HG02943 (cell line): ENCODE results near the gene ABCB11.
"Not testable (repeated sequence)": the region's sequence is repeated elsewhere in the genome, so short reads cannot be mapped to it uniquely, and the experiment has no call there.

Experiments
- ATAC-seq: cut with Tn5 transposase; IDR thresholded peaks from one replicate; pipeline ENCODE4 v1.9.1; 2021; ENCODE audit warnings: mild to moderate bottlenecking, low read depth, moderate library complexity; ENCODE audit not compliant: unreplicated experiment

ABCB11 gene

GRCh38 chr2:169031202-169031601, at the start of gene ABCB11:
ABCB11 (minus strand) TSS chr2:169031324; CDS start chr2:169018125, 13,199 bp downstream.
- no peak for ATAC-seq

GRCh38 chr2:169080250-169081069, 49.3 kb upstream of the ABCB11 start:
- ATAC-seq = peak; percentile 92

GRCh38 chr2:169077674-169078240, 46.6 kb upstream of the ABCB11 start:
- no peak for ATAC-seq

GRCh38 chr2:169073963-169074751, 43.0 kb upstream of the ABCB11 start:
- no peak for ATAC-seq

- ATAC-seq = no peak
Measured at GRCh38 chr2:169073211-169073962, 42.3 kb upstream of the ABCB11 start.

GRCh38 chr2:169072163-169072925, 41.2 kb upstream of the ABCB11 start:
- peak; percentile 54 for ATAC-seq

GRCh38 chr2:169071455-169071854, 40.3 kb upstream of the ABCB11 start:
- no peak for ATAC-seq

- ATAC-seq = no peak
Measured at GRCh38 chr2:169069833-169070232, 38.7 kb upstream of the ABCB11 start.

- ATAC-seq = no peak
Measured at GRCh38 chr2:169069341-169069740, 38.2 kb upstream of the ABCB11 start, which contains the start of gene DHRS9. DHRS9 (plus strand) TSS chr2:169069563; CDS start chr2:169081582, 12,019 bp downstream.

- ATAC-seq = no peak
Measured at GRCh38 chr2:169066897-169067296, 35.8 kb upstream of the ABCB11 start.

- ATAC-seq = no peak
Measured at GRCh38 chr2:169065864-169066517, 34.9 kb upstream of the ABCB11 start.

- no peak for ATAC-seq
Measured at GRCh38 chr2:169065422-169065821, 34.3 kb upstream of the ABCB11 start.

- not testable (repeated sequence) for ATAC-seq
Measured at GRCh38 chr2:169064199-169064598, 33.1 kb upstream of the ABCB11 start.

- not testable (repeated sequence) for ATAC-seq
Measured at GRCh38 chr2:169054575-169054974, 23.5 kb upstream of the ABCB11 start.

- no peak for ATAC-seq
Measured at GRCh38 chr2:169050476-169051240, 19.5 kb upstream of the ABCB11 start.

- ATAC-seq = no peak
Measured at GRCh38 chr2:169049142-169049541, 18.0 kb upstream of the ABCB11 start.

- no peak for ATAC-seq
Measured at GRCh38 chr2:169047256-169048250, 16.4 kb upstream of the ABCB11 start.
